Measurements from ENCODE around the gene MICAL3.
"Not testable (repeated sequence)": the region's sequence is repeated elsewhere in the genome, so short reads cannot be mapped to it uniquely, and the experiment has no call there.

The MICAL3 gene

GRCh38 chr22:17878941-17879340 lies 145.4 kb downstream of the MICAL3 start:
- H3K9me3 ChIP-seq (replicated peaks; ENCODE audit: insufficient read depth, low read length) = no peaks in the 10 kb centered on the region
- DNase-seq = no peak
- H3K4me1 ChIP-seq (ENCODE audit: low read length) = no peaks in the 10 kb centered on the region
- no peaks in the 10 kb centered on the region for H3F3A ChIP-seq (ENCODE audit: insufficient read depth, low read length)
- TF ChIP-seq EZH2phosphoT487 (IDR thresholded peaks at IDR 0.05; ENCODE audit: low read length) (no peak), EZH2 (optimal IDR thresholded peaks at IDR 0.05; ENCODE audit: low read depth, low read length) (no peak)
- TF ChIP-seq, protein P1, sequence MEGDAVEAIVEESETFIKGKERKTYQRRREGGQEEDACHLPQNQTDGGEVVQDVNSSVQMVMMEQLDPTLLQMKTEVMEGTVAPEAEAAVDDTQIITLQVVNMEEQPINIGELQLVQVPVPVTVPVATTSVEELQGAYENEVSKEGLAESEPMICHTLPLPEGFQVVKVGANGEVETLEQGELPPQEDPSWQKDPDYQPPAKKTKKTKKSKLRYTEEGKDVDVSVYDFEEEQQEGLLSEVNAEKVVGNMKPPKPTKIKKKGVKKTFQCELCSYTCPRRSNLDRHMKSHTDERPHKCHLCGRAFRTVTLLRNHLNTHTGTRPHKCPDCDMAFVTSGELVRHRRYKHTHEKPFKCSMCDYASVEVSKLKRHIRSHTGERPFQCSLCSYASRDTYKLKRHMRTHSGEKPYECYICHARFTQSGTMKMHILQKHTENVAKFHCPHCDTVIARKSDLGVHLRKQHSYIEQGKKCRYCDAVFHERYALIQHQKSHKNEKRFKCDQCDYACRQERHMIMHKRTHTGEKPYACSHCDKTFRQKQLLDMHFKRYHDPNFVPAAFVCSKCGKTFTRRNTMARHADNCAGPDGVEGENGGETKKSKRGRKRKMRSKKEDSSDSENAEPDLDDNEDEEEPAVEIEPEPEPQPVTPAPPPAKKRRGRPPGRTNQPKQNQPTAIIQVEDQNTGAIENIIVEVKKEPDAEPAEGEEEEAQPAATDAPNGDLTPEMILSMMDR (IDR thresholded peaks at IDR 0.05; ENCODE audit: low read length) = no peak
- no peaks in the 10 kb centered on the region for H4K20me1 ChIP-seq (ENCODE audit: insufficient read depth, low read length)
- no peak overlapping the region for H3K27ac ChIP-seq (ENCODE audit: low read length)
- H2AFZ ChIP-seq (ENCODE audit: low read length) = no peak overlapping the region
- H3K79me2 ChIP-seq (ENCODE audit: low read length) = no peaks in the 10 kb centered on the region
- no peak overlapping the region for H3K4me2 ChIP-seq (ENCODE audit: low read depth, low read length)
- H3K27me3 ChIP-seq (replicated peaks; ENCODE audit: insufficient read depth, low read length) = no peaks in the 10 kb centered on the region
- H3K9me2 ChIP-seq (replicated peaks; ENCODE audit: insufficient read depth, low read length) = no peaks in the 10 kb centered on the region
- H3K36me3 ChIP-seq (replicated peaks; ENCODE audit: insufficient read depth, low read length) = no peaks in the 10 kb centered on the region
- no peak overlapping the region for H3K9ac ChIP-seq (ENCODE audit: low read length)
- no peak overlapping the region for H3K4me3 ChIP-seq (ENCODE audit: low read length)

DNA sequence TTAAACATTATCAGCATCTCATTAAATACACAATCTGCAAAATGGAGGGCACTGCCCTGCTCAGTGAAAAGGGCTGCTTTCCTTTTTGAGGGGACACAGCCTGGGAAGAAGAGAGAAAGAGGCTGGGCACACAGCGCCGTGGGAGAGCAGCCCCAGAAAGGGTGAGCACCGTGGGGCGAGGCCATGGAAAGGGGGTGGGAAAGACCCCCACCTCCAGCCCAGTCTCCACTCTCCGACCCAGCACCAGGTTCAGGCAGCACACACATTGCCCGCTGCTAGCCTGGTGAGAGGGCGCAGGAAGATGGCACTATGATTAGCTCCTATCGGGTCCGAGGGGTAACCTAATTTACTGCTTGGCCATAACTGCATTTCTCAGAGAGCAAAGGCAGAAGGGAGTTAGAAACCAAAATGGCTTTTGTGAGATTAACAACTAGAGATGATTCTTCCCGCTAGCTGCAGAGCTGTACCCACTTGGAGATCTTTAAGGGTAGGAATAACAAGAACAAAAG lies 146.1 kb downstream of the MICAL3 start:
- H3K27ac ChIP-seq (ENCODE audit: low read length) = no peak overlapping the region
- no peak overlapping the region for H3K4me2 ChIP-seq (ENCODE audit: low read depth, low read length)
- H3K4me3 ChIP-seq (ENCODE audit: low read length) = no peak overlapping the region
- DNase-seq = no peak
- TF ChIP-seq, protein P1 (IDR thresholded peaks at IDR 0.05; ENCODE audit: low read length) = no peak
- TF ChIP-seq EZH2 (optimal IDR thresholded peaks at IDR 0.05; ENCODE audit: low read depth, low read length) (no peak), EZH2phosphoT487 (IDR thresholded peaks at IDR 0.05; ENCODE audit: low read length) (no peak)
- H3K9me3 ChIP-seq (replicated peaks; ENCODE audit: insufficient read depth, low read length) = no peaks in the 10 kb centered on the region
- no peaks in the 10 kb centered on the region for H3K4me1 ChIP-seq (ENCODE audit: low read length)
- H3K9ac ChIP-seq (ENCODE audit: low read length) = no peak overlapping the region
- no peak overlapping the region for H2AFZ ChIP-seq (ENCODE audit: low read length)
- no peaks in the 10 kb centered on the region for H4K20me1 ChIP-seq (ENCODE audit: insufficient read depth, low read length)
- H3K36me3 ChIP-seq (replicated peaks; ENCODE audit: insufficient read depth, low read length) = no peaks in the 10 kb centered on the region
- no peaks in the 10 kb centered on the region for H3F3A ChIP-seq (ENCODE audit: insufficient read depth, low read length)
- H3K9me2 ChIP-seq (replicated peaks; ENCODE audit: insufficient read depth, low read length) = no peaks in the 10 kb centered on the region
- H3K27me3 ChIP-seq (replicated peaks; ENCODE audit: insufficient read depth, low read length) = no peaks in the 10 kb centered on the region
- no peaks in the 10 kb centered on the region for H3K79me2 ChIP-seq (ENCODE audit: low read length)

DNA sequence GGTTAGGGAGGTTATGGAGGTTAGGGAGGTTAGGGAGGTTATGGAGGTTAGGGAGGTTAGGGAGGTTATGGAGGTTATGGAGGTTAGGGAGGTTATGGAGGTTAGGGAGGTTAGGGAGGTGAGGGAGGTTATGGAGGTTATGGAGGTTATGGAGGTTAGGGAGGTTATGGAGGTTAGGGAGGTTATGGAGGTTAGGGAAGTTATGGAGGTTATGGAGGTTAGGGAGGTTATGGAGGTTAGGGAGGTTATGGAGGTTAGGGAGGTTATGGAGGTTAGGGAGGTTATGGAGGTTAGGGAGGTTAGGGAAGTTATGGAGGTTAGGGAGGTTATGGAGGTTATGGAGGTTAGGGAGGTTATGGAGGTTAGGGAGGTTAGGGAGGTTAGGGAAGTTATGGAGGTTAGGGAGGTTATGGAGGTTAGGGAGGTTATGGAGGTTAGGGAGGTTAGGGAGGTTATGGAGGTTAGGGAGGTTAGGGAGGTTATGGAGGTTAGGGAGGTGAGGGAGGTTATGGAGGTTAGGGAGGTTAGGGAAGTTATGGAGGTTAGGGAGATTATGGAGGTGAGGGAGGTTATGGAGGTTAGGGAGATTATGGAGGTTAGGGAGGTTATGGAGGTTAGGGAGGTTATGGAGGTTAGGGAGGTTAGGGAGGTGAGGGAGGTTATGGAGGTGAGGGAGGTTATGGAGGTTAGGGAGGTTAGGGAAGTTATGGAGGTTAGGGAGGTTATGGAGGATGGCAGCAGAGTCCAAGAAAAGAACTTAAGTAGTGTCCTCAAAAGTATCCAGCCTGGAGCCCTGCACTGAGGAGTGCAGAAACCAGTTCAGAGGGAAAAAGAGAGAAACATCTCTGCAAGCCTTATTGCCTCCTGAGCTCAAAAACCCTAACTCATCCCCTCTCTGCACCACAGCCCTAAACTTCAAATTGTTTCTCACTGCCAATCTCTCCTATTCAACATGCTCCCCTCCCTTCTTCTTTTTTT lies 147.2 kb downstream of the MICAL3 start:
- not testable (repeated sequence) for H3K9me2 ChIP-seq (replicated peaks; ENCODE audit: insufficient read depth, low read length); H3K4me1 ChIP-seq (ENCODE audit: low read length); H3K4me3 ChIP-seq (ENCODE audit: low read length); H3K4me2 ChIP-seq (ENCODE audit: low read depth, low read length); H4K20me1 ChIP-seq (ENCODE audit: insufficient read depth, low read length); H3F3A ChIP-seq (ENCODE audit: insufficient read depth, low read length); DNase-seq; H3K27ac ChIP-seq (ENCODE audit: low read length); H3K27me3 ChIP-seq (replicated peaks; ENCODE audit: insufficient read depth, low read length); H3K9ac ChIP-seq (ENCODE audit: low read length); H3K9me3 ChIP-seq (replicated peaks; ENCODE audit: insufficient read depth, low read length); H3K36me3 ChIP-seq (replicated peaks; ENCODE audit: insufficient read depth, low read length); H3K79me2 ChIP-seq (ENCODE audit: low read length); H2AFZ ChIP-seq (ENCODE audit: low read length)

All from MM.1S (cell line).